ENCODE data around the gene SPRR1B.

GRCh38 chr1:152999818-153000217 is 31.2 kb upstream of the SPRR1B start:
- TF ChIP-seq CTCF (IDR thresholded peaks at IDR 0.05 in 2 of 3, conservative IDR thresholded peaks at IDR 0.05 in 1 of 3; ENCODE audit: borderline replicate concordance in 1 of 3, insufficient read depth in 1 of 3, low read depth in 2 of 3, low read length in 2 of 3) = no peak
- TF ChIP-seq CEBPB (IDR thresholded peaks at IDR 0.05; ENCODE audit: low read depth) = no peak
- no peak for TF ChIP-seq EGR1 (IDR thresholded peaks at IDR 0.05; ENCODE audit: low read depth)
- no peak for TF ChIP-seq POLR2A (IDR thresholded peaks at IDR 0.05; ENCODE audit: borderline replicate concordance, extremely low read depth, insufficient read depth, insufficient read length)
- TF ChIP-seq MAX (IDR thresholded peaks at IDR 0.05) = no peak
- no peak for TF ChIP-seq ZFX (IDR thresholded peaks at IDR 0.05)
- TF ChIP-seq ATF3 (IDR thresholded peaks at IDR 0.05) = no peak
- no peak for TF ChIP-seq RAD21 (IDR thresholded peaks at IDR 0.05; ENCODE audit: low read depth)
- no peak for TF ChIP-seq REST (IDR thresholded peaks at IDR 0.05; ENCODE audit: low read depth)
- TF ChIP-seq EZH2 (IDR thresholded peaks at IDR 0.05) = no peak

Data from HCT116 (cell line).